ENCODE measurements around the gene TNFAIP8L2. TPM values are rescaled to one million over a fixed set of nuclear protein-coding genes. Genes with fewer than 3 reads are reported as not detected.

TNFAIP8L2 gene
- total RNA-seq, 1 experiment from 2014 or later: not detected

GRCh38 chr1:151143986-151144385 lies 12.5 kb upstream of the TNFAIP8L2 start:
- H3K27ac Mint-ChIP-seq (ENCODE audit: unreplicated experiment): no peak overlapping the region
- no peaks in the 10 kb centered on the region for H3K9me3 Mint-ChIP-seq (ENCODE audit: low read depth, unreplicated experiment)
- H3K36me3 Mint-ChIP-seq (ENCODE audit: insufficient read depth, unreplicated experiment): peaks cover 10% of the 10 kb centered on the region
- H3K4me1 Mint-ChIP-seq (ENCODE audit: low read depth, unreplicated experiment): no peaks in the 10 kb centered on the region
- BruUV-seq (replicated peaks): no TSS peak
- intact Hi-C loops (cut with micrococcal nuclease; ENCODE audit: unreplicated experiment): no loop called here
- no peak for DNase-seq
- peaks cover 36% of the 10 kb centered on the region for H3K27me3 Mint-ChIP-seq (ENCODE audit: unreplicated experiment)
- TF ChIP-seq CTCF (IDR thresholded peaks at IDR 0.05; ENCODE audit: unreplicated experiment): no peak
- CTCF ChIA-PET: no interaction called here
- H3K4me3 Mint-ChIP-seq (ENCODE audit: low read depth, unreplicated experiment): no peak overlapping the region

- Mint-ChIP-seq H3K27me3 (ENCODE audit: unreplicated experiment) (peaks cover 29% of the 10 kb centered on the region), H3K36me3 (ENCODE audit: insufficient read depth, unreplicated experiment) (peaks cover 10% of the 10 kb centered on the region), H3K4me3 (ENCODE audit: low read depth, unreplicated experiment) (no peak overlapping the region), H3K27ac (ENCODE audit: unreplicated experiment) (no peak overlapping the region), H3K4me1 (ENCODE audit: low read depth, unreplicated experiment) (no peaks in the 10 kb centered on the region), H3K9me3 (ENCODE audit: low read depth, unreplicated experiment) (no peaks in the 10 kb centered on the region)
- intact Hi-C loops (cut with micrococcal nuclease; ENCODE audit: unreplicated experiment): no loop called here
- no peak for DNase-seq
- CTCF ChIA-PET: interaction anchor here (0.6 kb wide), 1 partner anchor 77 kb away, joined by 3 read pairs; no protein-coding TSS in a partner anchor
- BruUV-seq (replicated peaks): no TSS peak
- no peak for TF ChIP-seq CTCF (IDR thresholded peaks at IDR 0.05; ENCODE audit: unreplicated experiment)
Observed at GRCh38 chr1:151144474-151145303, 11.8 kb upstream of the TNFAIP8L2 start.

GRCh38 chr1:151145304-151146071 lies 11.0 kb upstream of the TNFAIP8L2 start:
- TF ChIP-seq CTCF (IDR thresholded peaks at IDR 0.05; ENCODE audit: unreplicated experiment): no peak
- Mint-ChIP-seq H3K27ac (ENCODE audit: unreplicated experiment) (no peak overlapping the region), H3K4me1 (ENCODE audit: low read depth, unreplicated experiment) (no peaks in the 10 kb centered on the region), H3K4me3 (ENCODE audit: low read depth, unreplicated experiment) (peak overlapping the region; percentile 77), H3K9me3 (ENCODE audit: low read depth, unreplicated experiment) (no peaks in the 10 kb centered on the region), H3K27me3 (ENCODE audit: unreplicated experiment) (peaks cover 25% of the 10 kb centered on the region), H3K36me3 (ENCODE audit: insufficient read depth, unreplicated experiment) (peaks cover 10% of the 10 kb centered on the region)
- intact Hi-C loops (cut with micrococcal nuclease; ENCODE audit: unreplicated experiment): no loop called here
- no peak for DNase-seq
- CTCF ChIA-PET: interaction anchor here (0.5 to 1.6 kb wide), 3 partner anchors 46 to 78 kb away, joined by 3 to 8 read pairs (median 3); no protein-coding TSS in a partner anchor
- no TSS peak for BruUV-seq (replicated peaks)

GRCh38 chr1:151146072-151146411 lies 10.4 kb upstream of the TNFAIP8L2 start:
- peak overlapping the region; percentile 77 for H3K4me3 Mint-ChIP-seq (ENCODE audit: low read depth, unreplicated experiment)
- H3K9me3 Mint-ChIP-seq (ENCODE audit: low read depth, unreplicated experiment): no peaks in the 10 kb centered on the region
- no peak for TF ChIP-seq CTCF (IDR thresholded peaks at IDR 0.05; ENCODE audit: unreplicated experiment)
- H3K27me3 Mint-ChIP-seq (ENCODE audit: unreplicated experiment): peaks cover 25% of the 10 kb centered on the region
- no peaks in the 10 kb centered on the region for H3K4me1 Mint-ChIP-seq (ENCODE audit: low read depth, unreplicated experiment)
- intact Hi-C loops (cut with micrococcal nuclease; ENCODE audit: unreplicated experiment): no loop called here
- H3K27ac Mint-ChIP-seq (ENCODE audit: unreplicated experiment): no peak overlapping the region
- peaks cover 10% of the 10 kb centered on the region for H3K36me3 Mint-ChIP-seq (ENCODE audit: insufficient read depth, unreplicated experiment)
- BruUV-seq (replicated peaks): no TSS peak
- CTCF ChIA-PET: interaction anchor here (0.5 to 1.6 kb wide), 2 partner anchors 46 to 61 kb away, joined by 3 to 8 read pairs; no protein-coding TSS in a partner anchor
- no peak for DNase-seq

Data from Calu3 (cell line).